Aorta (tissue), 5 donors: ENCODE data around the gene ZNF710. TPM values are rescaled to one million over a fixed set of nuclear protein-coding genes. Genes with fewer than 3 reads are reported as not detected.
"Not testable (repeated sequence)": the region's sequence is repeated elsewhere in the genome, so short reads cannot be mapped to it uniquely, and the experiment has no call there.

Experiments used
- ATAC-seq: fragments of 200-7000 bp; cut with Tn5 transposase; one replicate; pipeline ENCODE4 v1.9.1; 2022; ENCODE audit warnings: moderate library complexity; ENCODE audit not compliant: low FRiP score
- DNase-seq, 2 donors: peaks; one replicate each; pipeline ENCODE4 v3.0.0-alpha.2; 2020
- H3K27ac ChIP-seq, 2 donors: one replicate each; pipeline ENCODE4 v1.5.1; 2013; ENCODE audit warnings: low read length in 2 of 2, mild to moderate bottlenecking in 2 of 2, moderate library complexity in 2 of 2, control low read depth in 1 of 2, inconsistent platforms in 1 of 2, low read depth in 1 of 2
- H3K27me3 ChIP-seq, 2 donors: one replicate each; pipeline ENCODE4 v1.6.1; 2013; ENCODE audit warnings: control low read depth in 1 of 2, low read length in 1 of 2, mild to moderate bottlenecking in 1 of 2, moderate library complexity in 1 of 2; ENCODE audit not compliant: insufficient read depth in 2 of 2, control insufficient read depth in 1 of 2
- H3K36me3 ChIP-seq, 2 donors: one replicate each; pipeline ENCODE4 v1.6.1; 2013; ENCODE audit warnings: control low read depth in 1 of 2, low read length in 1 of 2, mild to moderate bottlenecking in 1 of 2; ENCODE audit not compliant: insufficient read depth in 2 of 2, control insufficient read depth in 1 of 2
- H3K4me1 ChIP-seq, 2 donors: one replicate each; pipeline ENCODE4 v1.6.1; 2013; ENCODE audit warnings: low read length in 2 of 2, control low read depth in 1 of 2, mild to moderate bottlenecking in 1 of 2, moderate library complexity in 1 of 2; ENCODE audit not compliant: insufficient read depth in 2 of 2, control insufficient read depth in 1 of 2
- H3K4me3 ChIP-seq, 2 donors: one replicate each; pipeline ENCODE4 v1.5.1; 2013; ENCODE audit warnings: low read length in 2 of 2, control low read depth in 1 of 2, mild to moderate bottlenecking in 1 of 2
- H3K9me3 ChIP-seq: one replicate; pipeline ENCODE4 v1.6.1; 2013; ENCODE audit warnings: mild to moderate bottlenecking, low read length; ENCODE audit not compliant: control insufficient read depth
- WGBS, 2 donors: extraction: QIAGEN DNeasy Blood & Tissue Kit; methylation state at CpG; one replicate each; pipeline ENCODE4 v1.1.7; 2013; 5-methylcytosine and 5-hydroxymethylcytosine counted together
- intact Hi-C, 2 donors: fragments of 100-400 bp; cut with DNase I; formaldehyde crosslinking; loops; one replicate each; pipeline versions ENCODE4 v1.14.2 to v1.15.0; 2022
- polyA plus RNA-seq, 2 donors: library from polyadenylated mRNA; stranded (reverse); fragments of 200-250 nt; gene quantifications; one replicate each; pipeline ENCODE4 v1.2.3, GENCODE V29; 2013
- total RNA-seq, 2 donors: library from RNA; stranded (reverse); fragmentation: NEBNext Ultra II Directional; extraction: Animal tissue kit (Norgen Biotek cat#: 25700); gene quantifications; one replicate each; pipeline ENCODE4 v1.2.1, GENCODE V29; 2021
- donor health status: healthy with polysubstance abuse.
- donor health status: Bipolar disorder and iron deficiency.
- donor health status: DM: no; HTN: no; CAD: no.
- donor health status: DM: no; HTN: no; CAD: no.
- donor health status: DM: yes; HTN: yes; CAD: no.

Gene ZNF710
- total and polyA plus RNA-seq, 4 donors: 4.3 to 17.9 (median 10.5) TPM

GRCh38 chr15:90108038-90108437 lies 106.9 kb downstream of the ZNF710 start:
- intact Hi-C loops, H3K27ac ChIP-seq, H3K4me3 ChIP-seq, H3K27me3 ChIP-seq, H3K4me1 ChIP-seq, H3K36me3 ChIP-seq, H3K9me3 ChIP-seq, ATAC-seq: not testable (repeated sequence)
- peak in 1 of 2 donors; percentile 6 for DNase-seq
- WGBS, 2 donors: 89 to 96% methylated on average over 5 of the region's 5 CpGs

- DNase-seq, H3K4me1 ChIP-seq, ATAC-seq, H3K27ac ChIP-seq, H3K9me3 ChIP-seq, H3K36me3 ChIP-seq, H3K4me3 ChIP-seq, intact Hi-C loops, H3K27me3 ChIP-seq: not testable (repeated sequence)
- 71 to 92% methylated on average over 3 of the region's 3 CpGs for WGBS, 2 donors
These were observed 108.1 kb downstream of the ZNF710 start for GRCh38 chr15:90109163-90109751.

- 65 to 76% methylated on average over 7 of the region's 7 CpGs for WGBS, 2 donors
- Histone ChIP-seq H3K9me3 (peaks cover 3% of the 10 kb centered on the region), H3K27ac (no peak overlapping the region), H3K4me1 (no peaks in the 10 kb centered on the region), H3K27me3 (no peaks in the 10 kb centered on the region), H3K4me3 (no peak overlapping the region), H3K36me3 (no peaks in the 10 kb centered on the region)
- intact Hi-C loops: no loop called here
- no peak for DNase-seq
- no peak for ATAC-seq
These were observed 112.0 kb downstream of the ZNF710 start for GRCh38 chr15:90113166-90113565.

DNA sequence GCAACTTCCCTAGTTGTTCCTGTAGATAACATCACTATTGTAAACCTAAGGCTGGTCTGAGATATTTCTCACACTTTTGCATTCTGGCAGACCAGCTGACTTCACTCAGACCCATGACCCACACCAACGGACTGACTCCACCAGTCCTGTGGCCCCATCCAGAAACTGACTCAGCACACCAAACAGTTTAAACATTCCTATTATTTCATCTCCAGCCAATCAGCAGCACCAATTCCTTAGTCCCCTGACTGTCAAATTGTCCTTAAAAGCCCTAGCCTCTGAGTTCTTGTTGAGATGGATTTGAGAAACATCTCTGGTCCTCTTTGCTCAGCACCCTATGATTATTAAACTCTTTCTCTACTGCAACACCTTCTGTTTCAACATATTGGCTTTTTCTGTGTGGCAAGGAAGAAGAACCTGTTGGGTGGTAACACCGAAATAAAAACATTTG lies 113.4 kb downstream of the ZNF710 start:
- Histone ChIP-seq H3K9me3 (peaks cover 3% of the 10 kb centered on the region), H3K4me3 (no peak overlapping the region), H3K36me3 (no peaks in the 10 kb centered on the region), H3K4me1 (no peaks in the 10 kb centered on the region), H3K27ac (no peak overlapping the region), H3K27me3 (no peaks in the 10 kb centered on the region)
- peak in 1 of 2 donors; percentile 12 for DNase-seq
- intact Hi-C loops: no loop called here
- 46 to 74% methylated on average over 2 of the region's 2 CpGs for WGBS, 2 donors
- ATAC-seq: no peak

DNA sequence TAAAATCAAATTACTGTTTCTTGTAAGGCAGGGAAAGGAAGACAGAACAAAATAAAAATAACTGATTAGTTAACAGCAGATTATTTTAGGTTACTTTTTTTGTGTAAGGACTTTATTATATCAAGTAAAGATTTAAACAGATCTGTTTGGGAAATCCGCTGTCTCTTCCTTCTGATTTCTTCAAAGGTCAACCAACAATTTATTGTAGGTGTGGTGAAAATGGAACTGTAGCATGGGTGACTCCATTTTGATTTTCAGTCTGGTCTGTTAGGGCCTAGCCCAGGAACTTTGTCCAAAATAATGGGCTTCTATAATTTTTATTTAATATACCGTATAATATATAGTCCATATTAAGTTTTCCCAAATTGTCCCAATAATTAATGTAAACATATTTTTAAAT lies 114.7 kb downstream of the ZNF710 start:
- no peaks in the 10 kb centered on the region for H3K4me1 ChIP-seq

DNA sequence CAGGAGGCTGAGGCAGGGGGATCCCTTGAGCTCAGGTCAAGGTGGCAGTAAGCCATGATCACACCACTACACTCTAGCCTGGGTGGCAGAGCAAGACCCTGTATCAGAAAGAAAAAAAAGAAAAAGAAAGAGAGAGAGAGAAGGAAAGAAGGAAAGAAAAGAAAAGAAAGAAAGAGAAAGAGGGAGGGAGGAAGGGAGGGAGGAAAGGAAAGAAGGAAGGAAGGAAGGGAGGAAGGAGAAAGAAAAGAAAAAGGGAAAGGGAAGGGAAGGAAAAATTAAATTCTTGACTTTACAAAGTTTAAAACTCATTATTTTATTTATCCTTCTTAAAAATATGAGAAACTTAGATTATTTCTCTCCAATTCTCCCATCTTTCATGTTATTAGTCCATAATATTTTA lies 118.2 kb downstream of the ZNF710 start:
- ATAC-seq: no peak
- no peaks in the 10 kb centered on the region for H3K4me1 ChIP-seq
- intact Hi-C loops: no loop called here
- H3K9me3 ChIP-seq: peaks cover 2% of the 10 kb centered on the region
- H3K36me3 ChIP-seq: no peaks in the 10 kb centered on the region
- no peaks in the 10 kb centered on the region for H3K27me3 ChIP-seq
- no peak overlapping the region for H3K27ac ChIP-seq
- H3K4me3 ChIP-seq: no peak overlapping the region
- no peak for DNase-seq

More for the DNA sequence above, 114.7 kb downstream of the ZNF710 start:
- Histone ChIP-seq H3K9me3 (peaks cover 3% of the 10 kb centered on the region), H3K27me3 (no peaks in the 10 kb centered on the region), H3K4me3 (no peak overlapping the region), H3K27ac (no peak overlapping the region), H3K36me3 (no peaks in the 10 kb centered on the region)
- DNase-seq: no peak
- WGBS, 2 donors: 91 to 96% methylated on average over 2 of the region's 2 CpGs
- intact Hi-C loops: no loop called here
- ATAC-seq: no peak

GRCh38 chr15:90121086-90121485 lies 120.0 kb downstream of the ZNF710 start:
- intact Hi-C loops: no loop called here
- H3K4me1 ChIP-seq: no peaks in the 10 kb centered on the region
- H3K36me3 ChIP-seq: no peaks in the 10 kb centered on the region
- DNase-seq: no peak
- H3K27me3 ChIP-seq: no peaks in the 10 kb centered on the region
- 82% methylated on average over 5 to 6 of the region's 6 CpGs for WGBS, 2 donors
- no peak for ATAC-seq
- no peak overlapping the region for H3K27ac ChIP-seq
- H3K4me3 ChIP-seq: no peak overlapping the region
- H3K9me3 ChIP-seq: no peaks in the 10 kb centered on the region

DNA sequence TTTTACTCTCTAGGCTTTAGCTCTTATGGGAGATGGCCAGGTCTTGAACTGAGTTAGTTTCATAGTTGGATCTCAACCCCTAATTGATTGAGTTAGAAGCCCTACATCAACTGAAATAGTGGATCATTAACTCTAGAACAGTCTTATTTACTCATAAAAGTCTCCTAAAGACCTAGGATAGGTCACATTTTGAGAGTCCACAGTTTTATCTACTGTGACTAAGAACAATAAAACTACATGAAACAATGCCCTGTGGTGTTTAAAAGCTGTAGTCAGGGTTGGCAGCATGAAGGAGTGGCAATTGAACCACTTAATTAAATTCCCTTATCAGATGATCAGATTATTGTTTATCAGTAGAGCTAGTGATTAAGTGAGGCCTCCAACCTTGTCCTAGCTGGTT lies 123.4 kb downstream of the ZNF710 start:
- Histone ChIP-seq H3K4me3 (no peak overlapping the region), H3K36me3 (no peaks in the 10 kb centered on the region), H3K9me3 (no peaks in the 10 kb centered on the region), H3K27me3 (no peaks in the 10 kb centered on the region), H3K27ac (no peak overlapping the region), H3K4me1 (no peaks in the 10 kb centered on the region)
- ATAC-seq (no peak), DNase-seq (no peak)
- intact Hi-C loops: no loop called here

DNA sequence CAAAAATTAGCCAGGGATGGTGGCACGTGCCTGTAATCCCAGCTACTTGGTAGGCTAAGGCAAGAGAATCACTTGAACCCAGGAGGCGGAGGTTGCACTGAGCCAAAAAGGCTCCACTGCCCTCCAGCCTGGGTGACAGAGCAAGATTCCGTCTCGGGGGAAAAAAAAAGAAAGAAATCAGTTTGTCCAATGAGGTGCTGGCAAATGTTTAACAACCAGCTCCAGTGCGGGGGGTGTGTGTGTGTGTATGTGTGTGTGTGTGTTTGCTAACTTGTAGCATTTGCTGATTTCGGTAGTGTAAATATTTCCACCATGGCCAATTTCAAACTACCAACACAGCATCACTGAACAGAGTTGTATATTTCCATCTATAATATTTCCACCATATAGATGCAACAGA lies 124.9 kb downstream of the ZNF710 start:
- intact Hi-C loops: no loop called here
- Histone ChIP-seq H3K27ac (no peak overlapping the region), H3K9me3 (no peaks in the 10 kb centered on the region), H3K4me3 (no peak overlapping the region), H3K27me3 (no peaks in the 10 kb centered on the region), H3K4me1 (no peaks in the 10 kb centered on the region), H3K36me3 (no peaks in the 10 kb centered on the region)
- ATAC-seq (no peak), DNase-seq (no peak)
- 80 to 89% methylated on average over 6 of the region's 6 CpGs for WGBS, 2 donors
